ENCODE data around the gene SFT2D1. TPM values are rescaled to one million over a fixed set of nuclear protein-coding genes. Genes with fewer than 3 reads are reported as not detected.

Gene SFT2D1
- total RNA-seq, 1 donor from 2014 or later, result 48.9 TPM

DNA sequence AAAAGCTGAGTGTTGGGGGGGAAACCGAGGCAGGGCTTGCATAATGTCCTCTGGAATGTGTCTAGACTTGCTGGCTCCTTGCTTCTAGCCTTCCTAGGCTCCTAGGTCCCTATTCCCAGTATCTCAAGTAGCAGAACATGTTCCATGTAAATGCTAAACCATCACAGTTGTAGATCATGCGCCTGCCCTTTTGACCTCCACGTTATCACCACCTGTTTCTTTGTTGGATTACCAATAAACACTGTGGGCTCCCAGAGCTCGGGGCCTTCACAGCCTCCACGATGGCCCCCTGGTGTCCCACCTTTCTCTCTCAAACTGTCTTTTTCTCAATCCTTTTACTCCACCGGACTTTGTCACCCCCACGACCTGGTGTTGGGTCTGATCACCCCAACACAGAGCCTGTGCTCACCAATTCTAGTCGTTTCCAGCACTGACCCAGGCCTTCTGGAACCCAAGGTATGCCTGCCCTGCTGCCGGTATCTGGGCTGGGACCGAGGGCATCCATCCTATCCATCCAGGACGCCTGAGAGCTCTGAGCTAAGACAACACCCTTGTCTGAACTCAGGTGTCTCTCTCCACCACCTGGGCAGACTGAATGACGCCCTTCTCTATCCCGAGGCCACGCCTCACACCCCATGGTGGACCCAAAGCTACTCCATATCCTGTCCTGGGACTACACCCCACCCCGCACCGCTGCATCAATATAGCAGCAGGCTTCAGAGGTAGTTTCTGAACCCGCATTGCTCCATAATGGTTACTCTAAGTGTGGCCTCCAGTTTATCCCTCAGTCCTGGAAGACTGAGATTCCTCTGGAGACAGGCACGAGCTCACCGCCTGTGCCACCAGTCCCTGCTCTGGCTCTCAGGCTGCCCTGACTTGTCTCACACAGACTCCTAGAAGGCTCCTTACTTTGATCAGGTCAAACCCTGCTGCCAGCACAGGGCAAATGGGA lies 24.8 kb downstream of the SFT2D1 start:
- no peaks in the 10 kb centered on the region for H3K9me3 Mint-ChIP-seq
- Histone ChIP-seq H3K4me3 (no peak overlapping the region), H3F3A (ENCODE audit: low read depth) (no peaks in the 10 kb centered on the region), H2AFZ (replicated peaks) (no peak overlapping the region), H4K20me1 (ENCODE audit: low read depth) (no peaks in the 10 kb centered on the region), H3K79me2 (ENCODE audit: low read depth) (no peaks in the 10 kb centered on the region), H3K4me2 (no peak overlapping the region), H3K36me3 (peaks cover 6% of the 10 kb centered on the region), H3K27me3 (peaks cover 4% of the 10 kb centered on the region), H3K9ac (no peak overlapping the region), H3K27ac (no peak overlapping the region), H3K9me3 (ENCODE audit: low read depth) (no peaks in the 10 kb centered on the region), H3K4me1 (no peaks in the 10 kb centered on the region)
- H3K27me3 Mint-ChIP-seq (ENCODE audit: insufficient read depth, low read depth), result no peaks in the 10 kb centered on the region
- TF ChIP-seq, protein P1, sequence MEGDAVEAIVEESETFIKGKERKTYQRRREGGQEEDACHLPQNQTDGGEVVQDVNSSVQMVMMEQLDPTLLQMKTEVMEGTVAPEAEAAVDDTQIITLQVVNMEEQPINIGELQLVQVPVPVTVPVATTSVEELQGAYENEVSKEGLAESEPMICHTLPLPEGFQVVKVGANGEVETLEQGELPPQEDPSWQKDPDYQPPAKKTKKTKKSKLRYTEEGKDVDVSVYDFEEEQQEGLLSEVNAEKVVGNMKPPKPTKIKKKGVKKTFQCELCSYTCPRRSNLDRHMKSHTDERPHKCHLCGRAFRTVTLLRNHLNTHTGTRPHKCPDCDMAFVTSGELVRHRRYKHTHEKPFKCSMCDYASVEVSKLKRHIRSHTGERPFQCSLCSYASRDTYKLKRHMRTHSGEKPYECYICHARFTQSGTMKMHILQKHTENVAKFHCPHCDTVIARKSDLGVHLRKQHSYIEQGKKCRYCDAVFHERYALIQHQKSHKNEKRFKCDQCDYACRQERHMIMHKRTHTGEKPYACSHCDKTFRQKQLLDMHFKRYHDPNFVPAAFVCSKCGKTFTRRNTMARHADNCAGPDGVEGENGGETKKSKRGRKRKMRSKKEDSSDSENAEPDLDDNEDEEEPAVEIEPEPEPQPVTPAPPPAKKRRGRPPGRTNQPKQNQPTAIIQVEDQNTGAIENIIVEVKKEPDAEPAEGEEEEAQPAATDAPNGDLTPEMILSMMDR (IDR thresholded peaks at IDR 0.05), result no peak
- TF ChIP-seq EZH2phosphoT487 (IDR thresholded peaks at IDR 0.05), result no peak
- H3K27ac Mint-ChIP-seq, result peak overlapping the region; percentile 93
- H3K4me3 Mint-ChIP-seq, result peak overlapping the region; percentile 15
- H3K4me1 Mint-ChIP-seq, result peaks cover 11% of the 10 kb centered on the region
- DNase-seq (ENCODE audit: low spot score), result no peak
- H3K36me3 Mint-ChIP-seq, result no peaks in the 10 kb centered on the region

DNA sequence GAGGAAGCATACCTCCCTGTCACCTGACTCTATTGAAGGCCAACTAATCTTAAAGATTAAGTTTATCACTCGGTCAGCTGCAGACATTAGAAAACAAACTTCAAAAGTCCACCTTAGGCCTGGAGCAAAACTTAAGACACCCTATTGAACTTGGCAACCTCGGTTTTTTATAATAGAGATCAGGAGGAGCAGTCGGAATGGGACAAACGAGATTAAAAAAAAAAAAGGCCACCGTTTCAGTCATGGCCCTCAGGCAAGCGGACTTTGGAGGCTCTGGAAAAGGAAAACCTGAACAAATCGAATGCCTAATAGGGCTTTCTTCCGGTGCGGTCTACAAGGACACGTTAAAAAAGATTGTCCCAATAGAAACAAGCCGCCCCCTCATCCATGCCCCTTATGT lies 26.9 kb downstream of the SFT2D1 start:
- TF ChIP-seq EZH2 (IDR thresholded peaks at IDR 0.05), result no peak
- TF ChIP-seq, protein P1 (IDR thresholded peaks at IDR 0.05), result no peak
- TF ChIP-seq EZH2phosphoT487 (IDR thresholded peaks at IDR 0.05), result no peak
- Histone ChIP-seq H3K4me3 (no peak overlapping the region), H3K36me3 (peaks cover 6% of the 10 kb centered on the region), H3K4me1 (no peaks in the 10 kb centered on the region), H3K9me3 (ENCODE audit: low read depth) (no peaks in the 10 kb centered on the region), H3K4me2 (no peak overlapping the region), H2AFZ (replicated peaks) (no peak overlapping the region), H4K20me1 (ENCODE audit: low read depth) (no peaks in the 10 kb centered on the region), H3K79me2 (ENCODE audit: low read depth) (no peaks in the 10 kb centered on the region), H3K27me3 (peaks cover 16% of the 10 kb centered on the region), H3K27ac (no peak overlapping the region), H3F3A (ENCODE audit: low read depth) (no peaks in the 10 kb centered on the region), H3K9ac (no peak overlapping the region)
- Mint-ChIP-seq H3K27me3 (ENCODE audit: insufficient read depth, low read depth) (peaks cover 4% of the 10 kb centered on the region), H3K4me3 (no peak overlapping the region), H3K4me1 (peaks cover 14% of the 10 kb centered on the region), H3K27ac (no peak overlapping the region), H3K36me3 (no peaks in the 10 kb centered on the region), H3K9me3 (no peaks in the 10 kb centered on the region)
- no peak for DNase-seq (ENCODE audit: low spot score)

DNA sequence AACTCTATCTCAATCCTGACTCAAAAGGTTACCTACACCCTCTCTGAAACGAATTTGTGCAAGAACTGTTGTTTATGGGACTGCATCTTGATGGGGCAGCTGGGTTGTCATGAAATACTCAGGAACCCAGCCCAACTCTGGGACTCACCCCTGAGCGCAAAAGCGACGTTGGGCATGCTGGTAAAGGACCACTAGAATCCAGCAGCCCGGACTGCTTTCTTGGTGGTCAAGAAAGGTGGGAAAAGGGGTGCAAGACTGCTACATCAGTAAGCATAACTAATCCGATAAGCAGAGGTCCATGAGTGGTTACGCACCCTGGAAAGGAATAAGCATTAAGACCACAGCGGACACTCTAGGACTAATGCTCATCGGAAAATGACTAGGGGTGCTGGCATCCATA lies 27.9 kb downstream of the SFT2D1 start:
- Mint-ChIP-seq H3K27me3 (ENCODE audit: insufficient read depth, low read depth) (peaks cover 10% of the 10 kb centered on the region), H3K4me3 (no peak overlapping the region)
- no peak overlapping the region for H3K27ac ChIP-seq

More for the DNA sequence above, 27.9 kb downstream of the SFT2D1 start:
- no peak overlapping the region for H3K27ac Mint-ChIP-seq
- H3K4me3 ChIP-seq, result no peak overlapping the region
- TF ChIP-seq EZH2phosphoT487 (IDR thresholded peaks at IDR 0.05) (no peak), EZH2 (IDR thresholded peaks at IDR 0.05) (no peak)
- TF ChIP-seq, protein P1 (IDR thresholded peaks at IDR 0.05), result no peak
- no peaks in the 10 kb centered on the region for H3F3A ChIP-seq (ENCODE audit: low read depth)
- DNase-seq (ENCODE audit: low spot score), result no peak
- H3K79me2 ChIP-seq (ENCODE audit: low read depth), result no peaks in the 10 kb centered on the region
- no peaks in the 10 kb centered on the region for H3K4me1 ChIP-seq
- no peak overlapping the region for H3K9ac ChIP-seq
- peaks cover 26% of the 10 kb centered on the region for H3K27me3 ChIP-seq
- H3K36me3 ChIP-seq, result no peaks in the 10 kb centered on the region
- H2AFZ ChIP-seq (replicated peaks), result no peak overlapping the region
- H3K9me3 ChIP-seq (ENCODE audit: low read depth), result no peaks in the 10 kb centered on the region
- peaks cover 14% of the 10 kb centered on the region for H3K4me1 Mint-ChIP-seq
- H3K36me3 Mint-ChIP-seq, result no peaks in the 10 kb centered on the region
- no peak overlapping the region for H3K4me2 ChIP-seq
- no peaks in the 10 kb centered on the region for H4K20me1 ChIP-seq (ENCODE audit: low read depth)
- H3K9me3 Mint-ChIP-seq, result no peaks in the 10 kb centered on the region
